HG03039 (cell line): ENCODE results near the gene TRIO.

Experiments
- ATAC-seq: cut with Tn5 transposase; IDR thresholded peaks from one replicate; pipeline ENCODE4 v1.9.1; 2021; ENCODE audit warnings: mild to moderate bottlenecking, moderate library complexity; ENCODE audit not compliant: unreplicated experiment

The TRIO gene

GRCh38 chr5:14310901-14311300 is 167.8 kb downstream of the TRIO start:
- ATAC-seq: no peak

- no peak for ATAC-seq
Observed at GRCh38 chr5:14313986-14314690, 171.0 kb downstream of the TRIO start.

- ATAC-seq: no peak
Observed at GRCh38 chr5:14316471-14316870, 173.3 kb downstream of the TRIO start.

- ATAC-seq: no peak
Observed at GRCh38 chr5:14319102-14319501, 176.0 kb downstream of the TRIO start.

GRCh38 chr5:14321936-14322335 is 178.8 kb downstream of the TRIO start:
- no peak for ATAC-seq

- no peak for ATAC-seq
Observed at GRCh38 chr5:14322437-14323187, 179.5 kb downstream of the TRIO start.

GRCh38 chr5:14323466-14323865 is 180.3 kb downstream of the TRIO start:
- no peak for ATAC-seq

- no peak for ATAC-seq
Observed at GRCh38 chr5:14325369-14325768, 182.2 kb downstream of the TRIO start.

- no peak for ATAC-seq
Observed at GRCh38 chr5:14326035-14326903, 183.1 kb downstream of the TRIO start.

- ATAC-seq: no peak
Observed at GRCh38 chr5:14327624-14328023, 184.5 kb downstream of the TRIO start.

- no peak for ATAC-seq
Observed at GRCh38 chr5:14328144-14328543, 185.0 kb downstream of the TRIO start.

- no peak for ATAC-seq
Observed at GRCh38 chr5:14330291-14330690, 187.1 kb downstream of the TRIO start.

GRCh38 chr5:14330729-14331385 is 187.7 kb downstream of the TRIO start:
- no peak for ATAC-seq

- ATAC-seq: peak; percentile 71
Observed at GRCh38 chr5:14331386-14331781, 188.2 kb downstream of the TRIO start.

GRCh38 chr5:14332038-14332631 is 189.0 kb downstream of the TRIO start:
- ATAC-seq: no peak

- no peak for ATAC-seq
Observed at GRCh38 chr5:14332746-14333145, 189.6 kb downstream of the TRIO start.

GRCh38 chr5:14337593-14337992 is 194.5 kb downstream of the TRIO start:
- no peak for ATAC-seq

- ATAC-seq: no peak
Observed at GRCh38 chr5:14339468-14339867, 196.3 kb downstream of the TRIO start.

GRCh38 chr5:14341571-14342230 is 198.6 kb downstream of the TRIO start:
- ATAC-seq: no peak

- peak; percentile 99 for ATAC-seq
Observed at GRCh38 chr5:14342306-14342705, 199.2 kb downstream of the TRIO start.
